B cell (primary cell): ENCODE data around the gene PKIB. TPM values are rescaled to one million over a fixed set of nuclear protein-coding genes. Genes with fewer than 3 reads are reported as not detected.

Experiments used
- ATAC-seq: fragments of 200-7000 bp; cut with Tn5 transposase; one replicate; pipeline ENCODE4 v1.10.0; 2021; ENCODE audit warnings: low read depth, mild to moderate bottlenecking, moderate number of reproducible peaks, moderate library complexity
- CTCF ChIA-PET: fragments of 350-600 bp; sonication (Branson Sonifier 250); formaldehyde crosslinking; loops from one replicate; lab custom pipeline; 2021; ENCODE audit warnings: antibody characterized with exemption, inconsistent platforms; lab: Charles Lee
- POLR2A ChIA-PET: fragments of 350-600 bp; sonication (Branson Sonifier 250); formaldehyde crosslinking; loops from one replicate; lab custom pipeline; 2021; ENCODE audit warnings: antibody characterized with exemption; lab: Charles Lee
- DNase-seq: peaks from one replicate; pipeline ENCODE4 v3.0.0; 2013
- H2AFZ ChIP-seq: 2 replicates; pipeline ENCODE4 v1.6.1; 2012; ENCODE audit warnings: mild to moderate bottlenecking, low read depth, low read length; ENCODE audit not compliant: insufficient read depth, poor library complexity, severe bottlenecking
- H3K27ac ChIP-seq, 2 donors: 1 replicate in 1 of 2; 2 replicates in 1 of 2; pipeline ENCODE4 v1.5.1; 2012 to 2013; ENCODE audit warnings: low read length in 2 of 2, mild to moderate bottlenecking in 2 of 2, moderate library complexity in 1 of 2
- H3K27me3 ChIP-seq, 4 experiments: fragments of 200-600 bp in 1 of 4; sonication (generic) in 1 of 4; replicated peaks in 1 of 4; 1 replicate in 2 of 4; 2 replicates in 2 of 4; pipeline versions ENCODE4 v1.6.1 to v1.7.0; 2013 to 2016; ENCODE audit warnings: low read length in 3 of 4, mild to moderate bottlenecking in 2 of 4, mixed read lengths in 1 of 4, moderate library complexity in 1 of 4; ENCODE audit not compliant: insufficient read depth in 4 of 4, control insufficient read depth in 3 of 4; ENCODE audit errors: control extremely low read depth in 1 of 4
- H3K36me3 ChIP-seq, 2 experiments: replicated peaks in 1 of 2; 1 replicate in 1 of 2; 2 replicates in 1 of 2; pipeline versions ENCODE4 v1.6.1 to v1.7.1; 2013; ENCODE audit warnings: low read length in 1 of 2; ENCODE audit not compliant: insufficient read depth in 2 of 2, control insufficient read depth in 1 of 2; ENCODE audit errors: control extremely low read depth in 1 of 2, extremely low read depth in 1 of 2
- H3K4me1 ChIP-seq, 2 donors: fragments of 200-600 bp in 1 of 2; sonication (generic) in 1 of 2; 1 replicate in 1 of 2; 2 replicates in 1 of 2; pipeline versions ENCODE4 v1.5.1 to v1.6.1; 2013 to 2017; ENCODE audit warnings: low read length in 2 of 2; ENCODE audit not compliant: control insufficient read depth in 2 of 2, insufficient read depth in 2 of 2
- H3K4me2 ChIP-seq: replicated peaks from 2 replicates; pipeline ENCODE3; 2012; ENCODE audit warnings: mild to moderate bottlenecking, low read depth, low read length; ENCODE audit not compliant: poor library complexity, severe bottlenecking
- H3K4me3 ChIP-seq, 5 experiments: fragments of 200-600 bp in 1 of 5; sonication (generic) in 1 of 5; 1 replicate in 3 of 5; 2 replicates in 2 of 5; pipeline versions ENCODE4 v1.5.1 to v1.7.0; 2011 to 2016; ENCODE audit warnings: low read length in 4 of 5, mild to moderate bottlenecking in 4 of 5, low read depth in 2 of 5, control low read depth in 1 of 5, moderate library complexity in 1 of 5; ENCODE audit not compliant: insufficient read depth in 1 of 5; ENCODE audit errors: control extremely low read depth in 1 of 5, extremely low read depth in 1 of 5
- H3K79me2 ChIP-seq: fragments of 200-600 bp; sonication (generic); one replicate; pipeline ENCODE4 v1.6.0; 2016; ENCODE audit warnings: low read length; ENCODE audit not compliant: control insufficient read depth, insufficient read depth
- H3K9ac ChIP-seq: fragments of 200-600 bp; sonication (generic); 2 replicates; pipeline ENCODE4 v1.6.1; 2017; ENCODE audit warnings: mild to moderate bottlenecking, low read length, moderate library complexity
- H3K9me3 ChIP-seq, 3 donors: one replicate each; pipeline versions ENCODE4 v1.6.1 to v1.7.1; 2013; ENCODE audit warnings: low read length in 2 of 3; ENCODE audit not compliant: control insufficient read depth in 2 of 3, insufficient read depth in 1 of 3; ENCODE audit errors: control extremely low read depth in 1 of 3
- H4K20me1 ChIP-seq: 2 replicates; pipeline ENCODE4 v1.6.0; 2012; ENCODE audit warnings: mild to moderate bottlenecking, low read length; ENCODE audit not compliant: insufficient read depth, control insufficient read depth, poor library complexity, severe bottlenecking
- H3K27ac Mint-ChIP-seq: one replicate; pipeline ENCODE4 v1.8.0; 2021; ENCODE audit warnings: mixed read lengths
- H3K27me3 Mint-ChIP-seq: one replicate; pipeline ENCODE4 v1.8.0; 2021; ENCODE audit warnings: mixed read lengths
- H3K4me1 Mint-ChIP-seq: one replicate; pipeline ENCODE4 v1.8.0; 2021; ENCODE audit warnings: mixed read lengths
- H3K4me3 Mint-ChIP-seq: one replicate; pipeline ENCODE4 v1.8.0; 2021; ENCODE audit warnings: mixed read lengths
- H3K9me3 Mint-ChIP-seq: one replicate; pipeline ENCODE4 v1.8.0; 2022; ENCODE audit warnings: mixed read lengths; ENCODE audit not compliant: insufficient read depth
- EZH2 ChIP-seq: IDR thresholded peaks from 2 replicates; pipeline ENCODE4 v1.6.1; 2012; ENCODE audit warnings: borderline replicate concordance, low read depth, mild to moderate bottlenecking, moderate library complexity, low read length; ENCODE audit not compliant: insufficient read depth, poor library complexity, severe bottlenecking
- WGBS: methylation state at CpG from one replicate; pipeline ENCODE4 v1.1.5; 2013; ENCODE audit warnings: missing lambda C conversion rate; ENCODE audit not compliant: insufficient coverage; 5-methylcytosine and 5-hydroxymethylcytosine counted together
- intact Hi-C: fragments of 100-400 bp; cut with micrococcal nuclease; formaldehyde crosslinking; loops from one replicate; pipeline ENCODE4 v1.10.0; 2022
- polyA plus RNA-seq: library from polyadenylated mRNA; depleted of rRNA; stranded (reverse); fragments of >200 nt; gene quantifications from 2 replicates; pipeline ENCODE4 v1.2.3, GENCODE V29; 2012
- total RNA-seq, 2 donors: library from RNA; stranded (reverse); fragments of 120-200 nt in 1 of 2; gene quantifications; 1 replicate in 1 of 2; 2 replicates in 1 of 2; pipeline versions ENCODE4 v1.2.3 to v1.2.4, GENCODE V29; 2013 to 2022
- TF ChIP-seq, protein P1 (sequence below): fragments of 200-600 bp; IDR thresholded peaks from one replicate; pipeline ENCODE4 v1.8.0; 2022; ENCODE audit warnings: antibody characterized with exemption, mild to moderate bottlenecking

Gene PKIB
- total and polyA plus RNA-seq, 2 donors (not counting 1 experiment from before 2014, with no cell fraction given), result 0.27 to 1.2 TPM

GRCh38 chr6:122669868-122670267, 59.7 kb downstream of the PKIB start:
- no peak for DNase-seq
- ChIA-PET CTCF (no interaction called here), POLR2A (no interaction called here)
- no peak overlapping the region for H3K27ac Mint-ChIP-seq
- Histone ChIP-seq H3K9ac (no peak overlapping the region), H4K20me1 (no peaks in the 10 kb centered on the region), H3K4me1 (peaks cover 4 to 5% of the 10 kb centered on the region in 2 donors), H3K9me3 (no peaks in the 10 kb centered on the region), H3K79me2 (no peaks in the 10 kb centered on the region), H3K27ac (no peak overlapping the region), H3K36me3 (no peaks in the 10 kb centered on the region), H3K4me3 (no peak overlapping the region), H3K4me2 (no peak overlapping the region), H3K27me3 (no peaks in the 10 kb centered on the region), H2AFZ (no peak overlapping the region)
- no peaks in the 10 kb centered on the region for H3K27me3 Mint-ChIP-seq
- no peak for ATAC-seq
- no peaks in the 10 kb centered on the region for H3K9me3 Mint-ChIP-seq
- intact Hi-C loops, result no loop called here
- WGBS, result 100% methylated on average over 1 of the region's 3 CpGs
- no peak for TF ChIP-seq EZH2
- TF ChIP-seq, protein P1, sequence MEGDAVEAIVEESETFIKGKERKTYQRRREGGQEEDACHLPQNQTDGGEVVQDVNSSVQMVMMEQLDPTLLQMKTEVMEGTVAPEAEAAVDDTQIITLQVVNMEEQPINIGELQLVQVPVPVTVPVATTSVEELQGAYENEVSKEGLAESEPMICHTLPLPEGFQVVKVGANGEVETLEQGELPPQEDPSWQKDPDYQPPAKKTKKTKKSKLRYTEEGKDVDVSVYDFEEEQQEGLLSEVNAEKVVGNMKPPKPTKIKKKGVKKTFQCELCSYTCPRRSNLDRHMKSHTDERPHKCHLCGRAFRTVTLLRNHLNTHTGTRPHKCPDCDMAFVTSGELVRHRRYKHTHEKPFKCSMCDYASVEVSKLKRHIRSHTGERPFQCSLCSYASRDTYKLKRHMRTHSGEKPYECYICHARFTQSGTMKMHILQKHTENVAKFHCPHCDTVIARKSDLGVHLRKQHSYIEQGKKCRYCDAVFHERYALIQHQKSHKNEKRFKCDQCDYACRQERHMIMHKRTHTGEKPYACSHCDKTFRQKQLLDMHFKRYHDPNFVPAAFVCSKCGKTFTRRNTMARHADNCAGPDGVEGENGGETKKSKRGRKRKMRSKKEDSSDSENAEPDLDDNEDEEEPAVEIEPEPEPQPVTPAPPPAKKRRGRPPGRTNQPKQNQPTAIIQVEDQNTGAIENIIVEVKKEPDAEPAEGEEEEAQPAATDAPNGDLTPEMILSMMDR, result no peak
- H3K4me3 Mint-ChIP-seq, result no peak overlapping the region
- peaks cover 7% of the 10 kb centered on the region for H3K4me1 Mint-ChIP-seq

DNA sequence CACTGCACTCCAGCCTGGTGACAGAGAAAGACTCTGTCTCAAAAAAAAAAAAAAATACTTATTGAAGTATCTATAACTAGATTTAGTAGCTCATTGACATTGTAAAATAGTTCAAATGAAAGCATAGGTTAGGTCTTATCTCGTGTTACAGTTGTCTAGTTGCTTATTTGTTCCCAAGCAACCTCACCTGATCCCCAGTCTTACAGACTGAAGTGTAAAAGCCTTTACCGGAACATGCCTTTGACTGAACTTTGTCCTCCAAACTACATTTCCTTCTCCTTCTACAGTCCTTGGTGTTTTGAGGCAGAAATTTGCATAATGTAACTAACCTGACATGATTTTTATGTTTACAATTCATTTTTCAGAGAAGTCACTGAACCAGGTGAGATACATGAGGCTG, 61.0 kb downstream of the PKIB start:
- Histone ChIP-seq H4K20me1 (no peaks in the 10 kb centered on the region), H3K9ac (no peak overlapping the region), H3K27ac (no peak overlapping the region), H3K9me3 (no peaks in the 10 kb centered on the region), H3K36me3 (no peaks in the 10 kb centered on the region), H3K79me2 (no peaks in the 10 kb centered on the region), H3K27me3 (no peaks in the 10 kb centered on the region), H3K4me3 (no peak overlapping the region), H2AFZ (no peak overlapping the region), H3K4me1 (peaks cover 4 to 5% of the 10 kb centered on the region in 2 donors), H3K4me2 (no peak overlapping the region)
- TF ChIP-seq, protein P1, result no peak
- no peak for TF ChIP-seq EZH2
- intact Hi-C loops, result no loop called here
- ATAC-seq (no peak), DNase-seq (no peak)
- POLR2A ChIA-PET, result no interaction called here
- no peaks in the 10 kb centered on the region for H3K9me3 Mint-ChIP-seq
- CTCF ChIA-PET, result no interaction called here
- no CpG with 5 or more reads among the region's 2 CpGs for WGBS
- no peaks in the 10 kb centered on the region for H3K27me3 Mint-ChIP-seq
- no peak overlapping the region for H3K4me3 Mint-ChIP-seq
- peaks cover 7% of the 10 kb centered on the region for H3K4me1 Mint-ChIP-seq
- no peak overlapping the region for H3K27ac Mint-ChIP-seq
